ENCODE measurements around the gene GRK4. TPM values are rescaled to one million over a fixed set of nuclear protein-coding genes. Genes with fewer than 3 reads are reported as not detected.
"Not testable (repeated sequence)": the region's sequence is repeated elsewhere in the genome, so short reads cannot be mapped to it uniquely, and the experiment has no call there.

Gene GRK4
- total RNA-seq, 2 experiments from 2014 or later, result 2.4 to 3.4 TPM

GRCh38 chr4:2941138-2942036 is 22.0 kb upstream of the GRK4 start:
- H3K9me3 Mint-ChIP-seq, result no peaks in the 10 kb centered on the region
- no peak for ATAC-seq (ENCODE audit: low read depth)
- no peaks in the 10 kb centered on the region for H3K27me3 Mint-ChIP-seq
- no peak overlapping the region for H3K27ac Mint-ChIP-seq
- DNase-seq, result peak; percentile 27
- no peak overlapping the region for H3K4me3 Mint-ChIP-seq
- H3K4me1 Mint-ChIP-seq, result peaks cover 25% of the 10 kb centered on the region
- H3K36me3 Mint-ChIP-seq, result peaks cover 29% of the 10 kb centered on the region
- POLR2A ChIA-PET, result no interaction called here

DNA sequence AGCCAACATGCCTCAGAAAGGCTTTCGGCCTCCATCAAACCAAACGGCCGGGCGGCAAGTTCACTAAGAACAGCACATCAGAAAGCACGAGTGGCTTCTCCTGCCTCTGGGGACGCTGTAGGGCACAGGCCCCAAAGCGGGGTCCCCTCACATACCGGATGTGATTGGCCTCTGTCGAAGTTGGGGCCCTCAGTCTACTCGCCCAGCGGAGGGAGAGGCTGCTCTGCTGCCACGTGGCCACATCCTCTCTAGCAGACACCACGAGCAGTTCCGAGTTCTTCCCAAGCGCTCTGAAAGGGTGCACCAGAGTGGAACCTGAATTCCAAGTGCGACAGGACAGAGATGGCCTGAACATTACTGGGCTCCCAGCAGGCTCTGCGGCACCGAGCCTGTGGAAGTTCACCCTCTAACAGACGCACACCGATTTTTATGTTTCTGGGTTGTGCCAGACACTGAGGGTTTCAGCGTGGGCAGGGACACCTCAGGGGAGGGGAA is 21.3 kb upstream of the GRK4 start:
- POLR2A ChIA-PET, result no interaction called here
- Mint-ChIP-seq H3K4me3 (no peak overlapping the region), H3K27ac (peak overlapping the region; percentile 55), H3K27me3 (no peaks in the 10 kb centered on the region), H3K9me3 (no peaks in the 10 kb centered on the region), H3K4me1 (peaks cover 18% of the 10 kb centered on the region), H3K36me3 (peaks cover 33% of the 10 kb centered on the region)
- ATAC-seq (ENCODE audit: low read depth) (no peak), DNase-seq (no peak)

GRCh38 chr4:2942532-2943363 is 20.6 kb upstream of the GRK4 start:
- Mint-ChIP-seq H3K36me3 (peaks cover 35% of the 10 kb centered on the region), H3K27me3 (no peaks in the 10 kb centered on the region), H3K27ac (peak overlapping the region; percentile 55), H3K4me1 (peaks cover 16% of the 10 kb centered on the region), H3K9me3 (no peaks in the 10 kb centered on the region), H3K4me3 (no peak overlapping the region)
- DNase-seq (peak; percentile 30), ATAC-seq (ENCODE audit: low read depth) (peak; percentile 31)
- POLR2A ChIA-PET, result interaction anchor here (0.5 to 3.0 kb wide), 3 partner anchors 7 to 370 kb away, joined by 4 to 12 read pairs (median 6); no protein-coding TSS in a partner anchor

- Mint-ChIP-seq H3K36me3 (peaks cover 34% of the 10 kb centered on the region), H3K4me3 (no peak overlapping the region), H3K27ac (no peak overlapping the region), H3K9me3 (no peaks in the 10 kb centered on the region), H3K27me3 (no peaks in the 10 kb centered on the region), H3K4me1 (peaks cover 16% of the 10 kb centered on the region)
- POLR2A ChIA-PET, result interaction anchor here (0.5 to 3.0 kb wide), 3 partner anchors 8 to 371 kb away, joined by 4 to 12 read pairs (median 6); no protein-coding TSS in a partner anchor
- ATAC-seq (ENCODE audit: low read depth) (no peak), DNase-seq (peak; percentile 24)
These were observed 19.8 kb upstream of the GRK4 start for GRCh38 chr4:2943364-2944090.

DNA sequence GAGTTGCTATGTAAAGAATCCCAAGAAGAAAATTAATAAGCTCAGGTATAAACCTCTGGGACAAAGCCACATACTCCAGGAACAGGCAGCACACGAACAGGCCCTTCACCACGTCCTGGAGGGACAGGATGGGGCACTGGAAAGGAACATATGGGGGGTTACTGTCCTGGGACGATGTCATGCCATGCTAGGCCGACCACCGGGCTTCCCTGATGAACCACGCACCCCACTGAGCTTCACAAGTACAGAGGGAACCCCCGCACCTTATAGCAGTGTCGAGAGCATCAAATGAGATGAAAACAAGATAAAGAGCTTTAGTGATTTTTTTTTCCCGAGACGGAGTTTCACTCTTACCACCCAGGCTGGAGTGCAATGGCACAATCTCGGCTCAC is 19.3 kb upstream of the GRK4 start:
- Mint-ChIP-seq H3K27ac (no peak overlapping the region), H3K9me3 (no peaks in the 10 kb centered on the region), H3K27me3 (no peaks in the 10 kb centered on the region), H3K36me3 (peaks cover 30% of the 10 kb centered on the region), H3K4me3 (no peak overlapping the region), H3K4me1 (peaks cover 13% of the 10 kb centered on the region)
- POLR2A ChIA-PET, result interaction anchor here (1.2 to 3.0 kb wide), 2 partner anchors 9 to 18 kb away, joined by 6 to 12 read pairs; no protein-coding TSS in a partner anchor
- ATAC-seq (ENCODE audit: low read depth), result no peak
- peak; percentile 15 for DNase-seq

GRCh38 chr4:2944586-2945526 is 18.5 kb upstream of the GRK4 start:
- peaks cover 11% of the 10 kb centered on the region for H3K4me1 Mint-ChIP-seq
- no peak overlapping the region for H3K27ac Mint-ChIP-seq
- no peaks in the 10 kb centered on the region for H3K9me3 Mint-ChIP-seq
- H3K4me3 Mint-ChIP-seq, result no peak overlapping the region
- H3K36me3 Mint-ChIP-seq, result peaks cover 28% of the 10 kb centered on the region
- ATAC-seq (ENCODE audit: low read depth), result no peak
- no peaks in the 10 kb centered on the region for H3K27me3 Mint-ChIP-seq
- POLR2A ChIA-PET, result interaction anchor here (0.7 to 3.0 kb wide), 2 partner anchors 9 to 15 kb away, joined by 3 to 12 read pairs; no protein-coding TSS in a partner anchor
- DNase-seq, result peak; percentile 22

DNA sequence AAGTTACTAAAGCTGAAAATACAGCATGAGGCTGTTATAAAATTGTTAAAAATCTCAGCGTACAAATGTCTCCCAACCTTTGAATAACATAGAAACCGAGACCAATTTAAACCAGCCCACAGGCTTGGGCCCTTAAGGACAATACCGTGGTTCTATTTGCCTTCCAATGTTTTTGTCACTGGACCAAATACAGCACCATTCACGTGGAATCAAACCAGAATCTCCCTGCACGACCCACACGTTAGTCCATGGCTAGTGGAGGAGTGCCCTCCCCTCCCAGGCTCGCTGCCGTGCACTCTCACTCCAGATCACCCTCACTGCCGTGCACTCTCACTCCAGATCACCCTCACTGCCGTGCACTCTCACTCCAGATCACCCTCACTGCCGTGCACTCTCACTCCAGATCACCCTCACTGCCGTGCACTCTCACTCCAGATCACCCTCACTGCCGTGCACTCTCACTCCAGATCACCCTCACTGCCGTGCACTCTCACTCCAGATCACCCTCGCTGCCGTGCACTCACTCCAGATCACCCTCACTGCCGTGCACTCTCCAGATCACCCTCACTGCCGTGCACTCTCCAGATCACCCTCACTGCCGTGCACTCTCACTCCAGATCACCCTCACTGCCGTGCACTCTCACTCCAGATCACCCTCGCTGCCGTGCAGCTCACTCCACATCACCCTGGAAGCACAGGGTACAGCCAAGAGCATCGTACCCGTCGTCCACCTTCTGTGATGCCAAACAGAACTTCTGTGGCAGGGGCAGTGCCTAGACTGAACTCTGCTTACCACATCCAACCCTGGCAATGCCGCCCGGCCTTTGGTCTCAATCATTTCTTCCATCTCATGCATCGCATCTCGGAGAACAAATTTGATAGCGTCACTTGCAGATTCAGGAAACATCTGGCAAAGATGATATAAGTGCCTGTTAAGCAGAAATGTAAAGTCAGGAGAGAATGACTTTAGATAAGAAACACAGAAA is 17.5 kb upstream of the GRK4 start:
- H3K27ac Mint-ChIP-seq; ATAC-seq (ENCODE audit: low read depth); H3K27me3 Mint-ChIP-seq; H3K4me3 Mint-ChIP-seq; H3K9me3 Mint-ChIP-seq: not testable (repeated sequence)
- H3K4me1 Mint-ChIP-seq, result peaks cover 11% of the 10 kb centered on the region
- peaks cover 32% of the 10 kb centered on the region for H3K36me3 Mint-ChIP-seq
- peak; percentile 10 for DNase-seq
- POLR2A ChIA-PET, result interaction anchor here (0.7 to 3.0 kb wide), 3 partner anchors 10 to 14 kb away, joined by 3 to 12 read pairs (median 3); no protein-coding TSS in a partner anchor

GRCh38 chr4:2946812-2947600 is 16.4 kb upstream of the GRK4 start:
- ATAC-seq (ENCODE audit: low read depth), result no peak
- H3K27me3 Mint-ChIP-seq, result no peaks in the 10 kb centered on the region
- no peak overlapping the region for H3K27ac Mint-ChIP-seq
- DNase-seq, result peak; percentile 10
- H3K4me1 Mint-ChIP-seq, result peaks cover 11% of the 10 kb centered on the region
- H3K9me3 Mint-ChIP-seq, result no peaks in the 10 kb centered on the region
- POLR2A ChIA-PET, result interaction anchor here (0.9 kb wide), 1 partner anchor 12 kb away, joined by 3 read pairs; no protein-coding TSS in a partner anchor
- peaks cover 34% of the 10 kb centered on the region for H3K36me3 Mint-ChIP-seq
- no peak overlapping the region for H3K4me3 Mint-ChIP-seq

DNA sequence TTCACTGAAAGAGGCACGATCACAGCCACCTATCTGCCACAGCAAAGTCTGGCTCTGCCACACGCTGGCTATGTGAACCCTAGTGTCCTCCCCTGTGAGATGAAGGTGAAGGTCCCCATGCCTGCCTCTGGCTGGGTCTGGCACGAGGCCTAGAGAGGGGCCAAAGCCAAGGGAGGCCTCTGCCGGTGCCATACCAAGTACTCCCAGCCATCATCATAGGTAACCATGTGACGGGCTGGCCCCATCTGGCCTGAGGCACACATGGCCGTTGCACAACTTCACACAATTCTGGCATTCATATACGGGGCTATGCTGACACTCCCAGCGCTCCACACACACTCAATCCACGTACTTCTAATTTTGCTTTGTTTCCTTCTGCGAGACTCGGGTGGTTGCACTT is 15.4 kb upstream of the GRK4 start:
- H3K27me3 Mint-ChIP-seq, result no peaks in the 10 kb centered on the region
- H3K4me3 Mint-ChIP-seq, result no peak overlapping the region
- H3K36me3 Mint-ChIP-seq, result peaks cover 29% of the 10 kb centered on the region
- H3K9me3 Mint-ChIP-seq, result no peaks in the 10 kb centered on the region
- ATAC-seq (ENCODE audit: low read depth), result no peak
- POLR2A ChIA-PET, result no interaction called here
- DNase-seq, result no peak
- peaks cover 4% of the 10 kb centered on the region for H3K4me1 Mint-ChIP-seq
- no peak overlapping the region for H3K27ac Mint-ChIP-seq

- Mint-ChIP-seq H3K9me3 (no peaks in the 10 kb centered on the region), H3K27me3 (no peaks in the 10 kb centered on the region), H3K27ac (no peak overlapping the region), H3K4me1 (peaks cover 2% of the 10 kb centered on the region), H3K36me3 (peaks cover 30% of the 10 kb centered on the region), H3K4me3 (no peak overlapping the region)
- POLR2A ChIA-PET, result no interaction called here
- ATAC-seq (ENCODE audit: low read depth), result no peak
- DNase-seq, result peak; percentile 29
These were observed 14.2 kb upstream of the GRK4 start for GRCh38 chr4:2948895-2949781.

Measured in activated naive CD8-positive, alpha-beta T cell treated with anti-CD3 and anti-CD28 coated beads, Interleukin-2, amount 10 ng/mL, durations not matched to agents 7 days and 5 days (primary cell).